Stimulated activated CD8-positive, alpha-beta memory T cell treated with anti-CD3 and anti-CD28 coated beads, Interleukin-4, amount 100 ng/mL, for 24 hours (primary cell): ENCODE data around the gene SSU72.
"Not testable (repeated sequence)": the region's sequence is repeated elsewhere in the genome, so short reads cannot be mapped to it uniquely, and the experiment has no call there.

Experiments
- DNase-seq: peaks from one replicate; pipeline ENCODE4 v3.0.0-alpha.2; 2020; ENCODE audit warnings: low read depth

SSU72 gene

GRCh38 chr1:1558591-1558990, 16.1 kb downstream of the SSU72 start:
- no peak for DNase-seq

DNA sequence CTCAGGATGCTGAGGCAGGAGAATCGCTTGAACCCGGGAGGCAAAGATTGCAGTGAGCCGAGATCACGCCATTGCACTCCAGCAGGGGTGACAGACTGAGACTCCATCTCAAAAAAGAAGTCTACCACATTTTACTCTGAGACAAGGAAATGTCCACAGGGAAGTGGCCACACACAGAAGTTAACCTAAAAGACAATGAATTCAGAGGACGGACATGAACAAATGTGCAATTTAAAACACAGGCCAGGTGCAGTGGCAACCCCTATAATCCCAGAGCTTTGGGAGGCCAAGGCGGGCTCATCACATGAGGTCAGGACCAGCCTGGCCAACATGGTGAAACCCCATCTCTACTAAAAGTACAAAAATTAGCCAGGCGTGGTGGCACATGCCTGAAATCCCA, 17.0 kb downstream of the SSU72 start:
- not testable (repeated sequence) for DNase-seq

DNA sequence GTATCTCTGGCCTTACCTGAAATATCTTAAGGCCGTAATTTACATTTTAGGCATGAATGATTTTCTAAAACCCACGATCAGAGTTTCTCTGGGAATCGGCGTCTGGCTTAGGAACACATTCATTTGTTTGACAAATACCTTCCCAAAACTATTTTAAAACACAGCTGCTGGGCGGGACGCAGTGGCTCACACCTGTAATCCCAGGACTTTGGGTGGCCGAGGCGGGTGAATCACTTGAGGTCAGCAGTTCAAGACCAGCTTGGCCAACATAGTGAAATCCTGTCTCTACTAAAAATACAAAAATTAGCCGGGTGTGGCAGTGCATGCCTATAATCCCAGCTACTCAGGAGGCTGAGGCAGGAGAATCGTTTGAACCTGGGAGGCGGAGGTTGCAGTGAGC, 17.7 kb downstream of the SSU72 start:
- not testable (repeated sequence) for DNase-seq

- no peak for DNase-seq
Observed at GRCh38 chr1:1556505-1556904, 18.2 kb downstream of the SSU72 start.

- DNase-seq = no peak
Observed at GRCh38 chr1:1554926-1555915, 19.4 kb downstream of the SSU72 start.

DNA sequence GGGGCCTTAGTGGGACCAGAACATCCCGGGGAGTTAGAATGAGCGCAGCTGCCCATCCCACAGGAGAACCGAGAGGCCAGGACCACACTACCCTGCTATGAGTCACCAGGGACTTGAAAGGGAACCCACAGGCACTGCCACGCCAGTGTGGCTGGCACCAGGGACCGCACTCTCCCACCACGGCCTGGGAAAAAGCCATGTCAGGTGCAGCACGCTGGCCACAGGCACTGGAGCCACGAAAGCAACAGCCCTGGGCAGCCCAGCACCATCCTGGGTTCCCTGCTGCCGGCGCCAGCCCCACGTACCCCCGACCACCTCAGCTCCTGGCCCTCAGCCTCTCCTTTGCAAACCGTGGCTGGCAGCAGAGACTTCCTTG, 20.1 kb downstream of the SSU72 start:
- DNase-seq = no peak

GRCh38 chr1:1553821-1554494, 20.7 kb downstream of the SSU72 start:
- DNase-seq = no peak

DNA sequence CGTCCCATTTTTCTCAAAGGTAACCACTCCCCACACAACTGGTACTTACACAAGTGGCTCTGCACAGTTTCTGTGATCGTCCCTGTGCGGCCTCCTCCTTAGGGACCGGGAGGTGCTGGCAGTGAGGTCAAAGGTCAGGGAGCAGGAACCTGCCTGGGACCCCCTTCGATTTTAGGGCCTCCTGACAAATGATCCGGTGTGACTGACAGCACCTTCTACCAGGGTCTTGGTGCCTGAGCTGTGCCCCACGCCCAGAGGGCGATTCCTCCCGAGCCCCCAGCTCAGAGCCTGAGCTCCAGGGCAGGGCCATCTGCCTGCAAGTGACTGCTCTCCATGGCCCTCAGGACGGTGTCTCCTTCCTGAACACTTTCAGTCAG, 22.4 kb downstream of the SSU72 start:
- no peak for DNase-seq

- DNase-seq = no peak
Observed at GRCh38 chr1:1551524-1552262, 23.0 kb downstream of the SSU72 start.

- DNase-seq = no peak
Observed at GRCh38 chr1:1550591-1551432, 23.9 kb downstream of the SSU72 start.

DNA sequence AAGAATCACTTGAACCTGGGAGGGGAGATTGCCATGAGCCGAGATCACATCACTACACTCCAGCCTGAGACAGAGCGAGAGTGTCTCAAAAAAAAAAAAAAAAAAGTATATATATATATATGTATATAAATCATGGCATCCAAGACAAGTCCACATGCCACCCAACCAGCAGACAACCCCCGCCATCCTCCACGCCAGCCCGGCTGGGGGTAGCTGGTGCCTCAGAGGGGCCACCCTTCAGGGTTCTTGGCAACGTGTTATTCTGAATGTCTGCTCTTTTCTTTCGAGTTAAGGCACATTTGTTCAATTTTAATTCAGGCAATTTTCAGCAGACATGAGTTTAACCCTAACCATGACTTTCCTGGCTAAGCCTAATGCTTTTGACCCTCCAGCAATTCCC, 24.6 kb downstream of the SSU72 start:
- no peak for DNase-seq

DNA sequence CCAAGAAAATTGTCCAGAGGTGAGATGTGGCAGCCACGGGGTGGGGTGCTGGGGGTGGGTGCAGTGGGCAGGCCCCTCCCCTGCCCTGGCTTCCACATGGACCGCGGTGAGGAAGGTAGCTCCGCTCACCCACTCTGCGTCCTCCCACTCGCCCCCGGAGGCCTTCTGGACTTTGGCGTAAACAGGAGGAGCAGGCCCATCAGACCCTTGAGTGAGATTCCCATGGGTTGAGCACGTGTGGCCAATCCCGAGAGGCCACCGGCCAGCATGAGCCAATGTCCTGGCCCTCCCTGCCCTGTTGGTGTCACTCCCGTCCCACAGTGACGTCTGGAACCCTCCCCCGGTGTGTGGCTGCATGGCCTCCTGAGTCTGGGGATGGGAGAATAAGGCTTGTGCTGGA, 26.1 kb downstream of the SSU72 start:
- DNase-seq = no peak

- no peak for DNase-seq
Observed at GRCh38 chr1:1547476-1547875, 27.2 kb downstream of the SSU72 start.

DNA sequence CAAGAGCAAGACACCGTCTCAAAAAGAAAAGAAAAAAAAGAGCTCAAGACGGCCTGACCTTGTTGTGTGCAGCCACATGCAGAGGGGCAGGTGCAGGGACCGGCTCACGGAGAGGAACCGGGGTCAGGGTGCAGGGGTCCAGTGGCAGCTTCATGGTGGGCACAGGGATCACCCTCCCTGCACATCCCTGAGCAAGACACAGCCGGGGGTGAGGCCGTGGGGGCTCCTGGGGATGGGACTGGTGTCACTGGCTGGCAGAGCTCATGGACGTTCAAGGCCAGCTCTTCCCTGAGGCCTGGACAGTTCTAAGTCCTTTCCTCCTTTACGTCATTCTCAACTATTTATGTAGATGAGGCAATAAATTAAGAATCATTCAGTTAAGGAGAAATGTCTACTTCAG, 27.7 kb downstream of the SSU72 start:
- DNase-seq = no peak

DNA sequence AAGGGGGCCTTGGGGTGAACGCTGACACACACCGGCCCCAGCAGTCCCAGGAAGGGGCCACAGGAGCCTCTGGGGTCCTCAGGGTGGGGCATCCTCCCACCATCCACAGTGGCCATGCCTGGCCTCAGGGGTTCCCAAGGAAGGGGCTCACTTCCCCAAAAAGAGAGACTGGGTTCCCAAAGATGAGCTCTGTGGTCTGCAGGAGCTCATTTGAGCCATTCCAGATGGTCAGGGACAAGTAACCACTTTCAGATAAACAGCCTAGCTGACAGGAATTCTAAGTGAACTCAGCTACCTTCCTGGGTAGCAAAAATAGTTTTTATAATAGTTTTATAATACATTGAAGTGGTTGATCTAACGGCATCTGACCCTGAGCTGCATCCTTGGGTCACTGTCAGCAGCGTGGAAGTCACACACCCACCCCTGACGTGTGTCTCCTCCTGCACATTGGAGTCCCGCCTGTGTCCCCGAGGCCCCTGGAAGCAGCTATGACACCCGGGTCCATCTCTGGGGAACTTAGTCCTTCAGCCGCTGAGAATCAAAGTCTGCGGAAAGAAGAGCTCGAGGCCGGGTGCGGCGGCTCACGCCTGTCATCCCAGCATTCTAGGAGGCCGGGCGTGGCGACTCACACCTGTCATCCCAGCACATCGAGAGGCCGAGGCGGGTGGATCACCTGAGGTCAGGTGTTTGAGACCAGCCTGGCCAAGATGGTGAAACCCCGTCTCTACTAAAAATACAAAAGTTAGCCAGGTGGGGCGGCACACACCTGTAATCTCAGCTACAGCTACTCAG, 28.5 kb downstream of the SSU72 start:
- no peak for DNase-seq

DNA sequence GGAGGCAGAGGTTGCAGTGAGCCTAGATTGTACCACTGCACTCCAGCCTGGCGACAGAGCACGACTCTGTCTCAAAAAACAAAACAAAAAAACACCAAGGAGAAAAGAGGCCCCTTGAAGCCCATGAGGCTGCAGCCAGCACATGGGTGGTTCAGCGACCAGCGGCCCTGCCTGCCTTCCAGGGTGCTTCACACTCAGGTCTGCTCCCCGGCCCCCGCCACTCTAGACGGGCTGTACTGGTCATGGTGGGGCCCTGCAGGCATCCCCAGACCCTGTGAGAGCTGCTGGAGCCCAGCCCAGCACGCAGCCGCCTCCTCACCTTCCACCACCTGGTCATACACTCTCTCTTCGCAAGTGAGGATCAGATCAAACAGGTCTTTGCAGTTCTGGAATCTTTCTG, 30.1 kb downstream of the SSU72 start:
- DNase-seq = no peak

GRCh38 chr1:1543706-1544099, 31.0 kb downstream of the SSU72 start:
- DNase-seq = no peak

- no peak for DNase-seq
Observed at GRCh38 chr1:1542766-1543705, 31.6 kb downstream of the SSU72 start.

- DNase-seq = no peak
Observed at GRCh38 chr1:1541956-1542765, 32.5 kb downstream of the SSU72 start.
